ENCODE results near the gene CMPK2. TPM values are rescaled to one million over a fixed set of nuclear protein-coding genes. Genes with fewer than 3 reads are reported as not detected.
A peak's percentile ranks its signal among the peaks of the same experiment; 100 is the strongest.

CMPK2 gene
- total RNA-seq, 4 donors from 2014 or later, result 0.53 to 4.9 (median 1.7) TPM

DNA sequence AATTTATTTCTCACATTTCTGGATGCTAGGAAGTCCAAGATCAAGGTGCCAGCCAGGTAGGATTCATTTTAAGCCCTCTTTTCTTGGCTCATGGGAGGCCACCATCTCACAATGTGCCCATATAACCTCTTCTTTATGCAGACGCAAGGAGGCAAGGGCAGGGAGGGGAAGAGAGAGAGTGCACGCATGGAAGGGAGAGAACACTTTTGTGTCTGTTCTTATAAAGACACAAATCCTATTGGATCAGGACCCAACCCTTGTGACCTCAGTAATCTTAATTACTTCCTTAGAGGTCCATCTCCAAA lies 32.5 kb downstream of the CMPK2 start:
- intact Hi-C loops (cut with DNase I), result no loop called here
- TF ChIP-seq, protein P1, sequence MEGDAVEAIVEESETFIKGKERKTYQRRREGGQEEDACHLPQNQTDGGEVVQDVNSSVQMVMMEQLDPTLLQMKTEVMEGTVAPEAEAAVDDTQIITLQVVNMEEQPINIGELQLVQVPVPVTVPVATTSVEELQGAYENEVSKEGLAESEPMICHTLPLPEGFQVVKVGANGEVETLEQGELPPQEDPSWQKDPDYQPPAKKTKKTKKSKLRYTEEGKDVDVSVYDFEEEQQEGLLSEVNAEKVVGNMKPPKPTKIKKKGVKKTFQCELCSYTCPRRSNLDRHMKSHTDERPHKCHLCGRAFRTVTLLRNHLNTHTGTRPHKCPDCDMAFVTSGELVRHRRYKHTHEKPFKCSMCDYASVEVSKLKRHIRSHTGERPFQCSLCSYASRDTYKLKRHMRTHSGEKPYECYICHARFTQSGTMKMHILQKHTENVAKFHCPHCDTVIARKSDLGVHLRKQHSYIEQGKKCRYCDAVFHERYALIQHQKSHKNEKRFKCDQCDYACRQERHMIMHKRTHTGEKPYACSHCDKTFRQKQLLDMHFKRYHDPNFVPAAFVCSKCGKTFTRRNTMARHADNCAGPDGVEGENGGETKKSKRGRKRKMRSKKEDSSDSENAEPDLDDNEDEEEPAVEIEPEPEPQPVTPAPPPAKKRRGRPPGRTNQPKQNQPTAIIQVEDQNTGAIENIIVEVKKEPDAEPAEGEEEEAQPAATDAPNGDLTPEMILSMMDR (IDR thresholded peaks at IDR 0.05), result no peak
- TF ChIP-seq POLR2A (IDR thresholded peaks at IDR 0.05), result no peak
- Histone ChIP-seq H3K4me3 (no peak overlapping the region), H3K27me3 (no peaks in the 10 kb centered on the region), H3K4me1 (no peaks in the 10 kb centered on the region), H3K36me3 (no peaks in the 10 kb centered on the region), H3K9me3 (no peaks in the 10 kb centered on the region), H3K27ac (no peak overlapping the region)
- DNase-seq, result no peak
- WGBS, 2 donors, result 91 to 100% methylated on average over 2 of the region's 2 CpGs

DNA sequence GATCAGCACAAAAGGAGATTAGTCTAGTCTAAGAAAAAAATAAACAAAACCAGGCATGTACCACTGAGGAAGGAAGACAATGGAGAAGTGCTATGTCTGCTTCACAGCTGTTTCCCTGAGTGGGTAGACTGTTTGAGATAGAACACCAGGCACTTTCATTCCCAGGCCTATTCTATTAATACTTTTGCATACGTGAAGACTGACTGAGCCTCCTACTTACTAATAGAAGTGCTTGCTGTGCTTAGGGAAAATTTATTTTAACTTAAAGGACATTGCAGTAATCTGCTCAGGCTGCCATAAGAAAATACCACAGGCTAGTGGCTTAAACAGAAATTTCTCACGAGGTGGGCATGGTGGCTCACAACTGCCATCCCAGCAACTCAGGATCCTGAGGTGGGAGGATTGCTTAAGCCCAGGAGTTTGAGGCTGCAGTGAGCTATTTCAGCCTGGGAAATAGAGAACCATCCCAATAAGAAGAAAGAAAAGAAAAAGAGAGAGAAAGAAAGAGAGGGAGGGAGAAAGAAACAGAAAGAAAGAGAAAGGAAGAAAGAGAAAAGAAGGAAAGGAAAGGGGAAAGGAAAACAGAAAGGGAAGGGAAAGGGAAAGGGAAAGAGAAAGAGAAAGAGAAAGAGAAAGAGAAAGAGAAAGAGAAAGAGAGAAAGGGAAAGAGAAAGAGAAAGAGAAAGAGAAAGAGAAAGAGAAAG lies 33.0 kb downstream of the CMPK2 start:
- Histone ChIP-seq H3K27ac (no peak overlapping the region), H3K4me1 (peaks cover 0 to 4% (median 0%) of the 10 kb centered on the region in 3 donors), H3K4me3 (no peak overlapping the region), H3K36me3 (no peaks in the 10 kb centered on the region), H3K9me3 (no peaks in the 10 kb centered on the region), H3K27me3 (no peaks in the 10 kb centered on the region)
- 45 to 57% methylated on average over 2 of the region's 2 CpGs for WGBS, 2 donors
- intact Hi-C loops (cut with DNase I), result no loop called here
- DNase-seq, result no peak
- TF ChIP-seq, protein P1 (IDR thresholded peaks at IDR 0.05), result no peak
- TF ChIP-seq POLR2A (IDR thresholded peaks at IDR 0.05), result no peak

DNA sequence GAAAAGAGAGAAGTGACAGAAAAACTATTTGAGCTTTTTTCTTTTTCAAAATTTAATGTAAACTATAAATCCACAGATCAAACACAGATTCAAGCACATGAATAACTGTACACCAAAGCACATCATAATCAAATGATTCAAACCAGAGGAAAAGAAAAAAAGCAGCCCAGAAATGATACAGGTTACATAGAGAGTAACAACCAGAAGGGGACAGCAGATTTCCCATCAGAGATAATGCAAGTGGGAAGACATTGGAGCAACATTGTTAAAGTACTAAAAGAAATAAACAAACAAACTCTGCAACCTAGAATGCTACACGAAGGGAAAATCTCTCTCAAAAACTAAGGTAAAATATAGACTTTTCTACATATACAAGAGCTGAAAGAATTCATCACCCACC lies 34.5 kb downstream of the CMPK2 start:
- TF ChIP-seq, protein P1 (IDR thresholded peaks at IDR 0.05), result no peak
- no peak for TF ChIP-seq POLR2A (IDR thresholded peaks at IDR 0.05)
- no peaks in the 10 kb centered on the region for H3K36me3 ChIP-seq
- no peak for DNase-seq
- H3K27me3 ChIP-seq, result no peaks in the 10 kb centered on the region
- WGBS, 2 donors, result 32 to 59% methylated on average over 1 of the region's 1 CpG
- peaks cover 0 to 17% (median 0%) of the 10 kb centered on the region in 3 donors for H3K4me1 ChIP-seq
- H3K27ac ChIP-seq, result no peak overlapping the region
- H3K9me3 ChIP-seq, result no peaks in the 10 kb centered on the region
- intact Hi-C loops (cut with DNase I), result no loop called here
- H3K4me3 ChIP-seq, result no peak overlapping the region

DNA sequence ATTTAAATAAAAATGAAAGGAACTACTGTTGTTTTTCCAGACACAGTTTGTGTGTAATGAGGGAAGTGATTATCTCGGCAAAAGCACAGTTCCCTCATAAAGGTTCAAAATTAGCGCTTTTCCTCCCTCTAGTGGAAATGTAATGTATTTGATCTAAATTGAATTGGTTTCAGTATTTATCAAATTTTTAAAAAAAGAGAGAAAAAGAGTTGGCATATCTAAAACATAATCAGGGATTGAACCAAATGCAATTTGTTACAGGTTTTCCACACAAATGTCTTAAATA lies 37.5 kb downstream of the CMPK2 start:
- intact Hi-C loops (cut with DNase I), result loop anchor here (5.0 kb wide), 1 partner anchor 219 kb away; no protein-coding TSS in a partner anchor
- TF ChIP-seq POLR2A (IDR thresholded peaks at IDR 0.05), result no peak
- TF ChIP-seq, protein P1 (IDR thresholded peaks at IDR 0.05), result peak in 3 of 6 experiments; percentile 25 to 51 (median 38)
- H3K4me3 ChIP-seq, result no peak overlapping the region
- WGBS, 2 donors, result 4 to 10% methylated on average over 2 of the region's 2 CpGs
- no peaks in the 10 kb centered on the region for H3K36me3 ChIP-seq
- no peak for DNase-seq
- H3K27ac ChIP-seq, result no peak overlapping the region
- H3K9me3 ChIP-seq, result no peaks in the 10 kb centered on the region
- peaks cover 0 to 17% (median 0%) of the 10 kb centered on the region in 3 donors for H3K4me1 ChIP-seq
- no peaks in the 10 kb centered on the region for H3K27me3 ChIP-seq

DNA sequence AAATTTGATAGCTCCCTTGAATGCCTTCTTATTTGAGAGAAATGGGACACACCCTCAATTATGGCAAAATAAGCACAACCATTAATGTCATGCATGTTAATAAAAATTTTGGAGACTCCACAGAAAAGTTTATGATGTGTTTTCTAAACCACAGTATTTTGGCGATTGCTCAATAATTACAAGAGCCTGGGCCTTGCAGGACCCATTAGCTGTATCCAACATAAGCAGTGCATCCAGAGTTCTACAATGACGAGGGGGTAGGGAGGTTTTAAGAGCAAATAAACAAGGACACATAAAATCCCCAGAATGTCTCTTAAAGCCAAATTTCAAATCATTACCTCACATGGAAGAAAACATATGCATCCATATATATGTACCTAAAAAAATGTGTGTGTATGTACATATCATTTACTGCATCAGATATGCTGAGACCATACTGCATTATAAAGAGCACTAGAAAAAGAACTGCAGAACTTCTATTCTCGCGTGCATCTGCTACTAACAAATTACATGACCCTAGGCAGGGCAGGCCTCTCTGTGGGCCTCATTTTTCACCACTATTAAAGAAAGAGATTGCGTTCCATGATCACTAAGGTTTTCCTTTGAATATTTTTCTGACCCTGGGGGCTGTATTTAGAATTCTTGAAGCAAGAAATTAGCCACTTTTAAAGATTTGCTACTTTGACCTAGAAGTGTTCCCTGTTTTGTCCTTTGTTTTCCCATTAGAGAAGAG lies 38.0 kb downstream of the CMPK2 start:
- TF ChIP-seq POLR2A (IDR thresholded peaks at IDR 0.05), result no peak
- TF ChIP-seq, protein P1 (IDR thresholded peaks at IDR 0.05), result no peak
- H3K9me3 ChIP-seq, result no peaks in the 10 kb centered on the region
- no peaks in the 10 kb centered on the region for H3K27me3 ChIP-seq
- no peak for DNase-seq
- H3K36me3 ChIP-seq, result no peaks in the 10 kb centered on the region
- no peak overlapping the region for H3K27ac ChIP-seq
- intact Hi-C loops (cut with DNase I), result loop anchor here (5.0 kb wide), 1 partner anchor 220 kb away; no protein-coding TSS in a partner anchor
- peaks cover 0 to 17% (median 0%) of the 10 kb centered on the region in 3 donors for H3K4me1 ChIP-seq
- WGBS, 2 donors, result 62 to 73% methylated on average over 5 of the region's 5 CpGs
- H3K4me3 ChIP-seq, result no peak overlapping the region
